GM12891 (cell line): ENCODE data around the gene CRYZL1.

ENCODE experiments used
- POLR2A ChIP-seq: IDR thresholded peaks from 2 replicates; pipeline ENCODE4 v1.6.1; 2011; ENCODE audit warnings: low read depth, low read length, control low read depth
- TAF1 ChIP-seq: IDR thresholded peaks from 2 replicates; pipeline ENCODE4 v1.6.1; 2011; ENCODE audit warnings: low read depth, low read length, control low read depth

DNA sequence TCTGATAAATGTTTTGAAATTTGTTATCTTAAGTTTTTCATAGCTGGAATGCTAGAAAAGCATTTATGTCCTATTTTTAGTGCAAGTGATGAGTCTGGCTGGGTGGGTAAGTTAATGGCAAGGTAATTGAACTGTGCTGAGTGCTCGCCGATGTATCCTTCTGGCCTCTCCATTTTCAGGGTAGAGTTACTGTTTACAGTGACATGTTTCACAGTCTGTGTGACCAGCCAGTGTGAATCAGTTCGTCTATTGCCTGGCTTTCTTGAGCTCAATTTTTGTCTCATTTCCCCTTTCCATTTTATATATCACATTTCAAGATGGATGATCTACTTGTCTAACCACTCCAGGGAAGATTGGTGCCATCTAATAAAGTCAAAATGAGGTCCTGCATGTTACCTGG, 44.8 kb upstream of the CRYZL1 start:
- TF ChIP-seq TAF1 (no peak), POLR2A (no peak)
